IMR-90 (cell line): ENCODE results near the gene THEM4. TPM values are rescaled to one million over a fixed set of nuclear protein-coding genes. Genes with fewer than 3 reads are reported as not detected.

Source experiments
- ATAC-seq: fragments of 200-7000 bp; cut with Tn5 transposase; 2 replicates; pipeline ENCODE4 v1.9.1; 2020; ENCODE audit warnings: low read depth, mild to moderate bottlenecking, moderate library complexity
- BruUV-seq: library from RNA; stranded (reverse); fragments of 400-500 nt; replicated peaks from 2 replicates; lab custom pipeline; 2021; lab: Mats Ljungman, UMichigan
- CTCF ChIA-PET: fragments of 300-600 bp; formaldehyde crosslinking; extraction: SDS; loops from one replicate; lab custom pipeline; 2021; ENCODE audit warnings: antibody characterized with exemption; lab: Yijun Ruan, JAX
- POLR2A ChIA-PET: fragments of 300-600 bp; sonication (Branson Sonifier 250); formaldehyde crosslinking; loops from one replicate; lab custom pipeline; 2022; ENCODE audit warnings: antibody characterized with exemption; ENCODE audit not compliant: unreplicated experiment; lab: Charles Lee
- DNase-seq: peaks from one replicate; pipeline ENCODE4 v3.0.0; 2013
- H2AFZ ChIP-seq: replicated peaks from 2 replicates; pipeline ENCODE3; 2013; ENCODE audit warnings: low read length, mild to moderate bottlenecking; ENCODE audit not compliant: poor library complexity
- H2AK5ac ChIP-seq: 2 replicates; pipeline ENCODE4 v1.6.1; 2013; ENCODE audit warnings: low read depth, low read length, inconsistent platforms
- H2AK9ac ChIP-seq: replicated peaks from 2 replicates; pipeline ENCODE3; 2013; ENCODE audit warnings: mild to moderate bottlenecking, low read depth, low read length, moderate library complexity; ENCODE audit not compliant: poor library complexity
- H2BK120ac ChIP-seq: 2 replicates; pipeline ENCODE4 v1.6.1; 2013; ENCODE audit warnings: low read depth, low read length, inconsistent platforms
- H2BK15ac ChIP-seq: 3 replicates; pipeline ENCODE4 v1.6.1; 2013; ENCODE audit warnings: low read depth, low read length, inconsistent platforms
- H2BK20ac ChIP-seq: 2 replicates; pipeline ENCODE4 v1.6.1; 2013; ENCODE audit warnings: low read depth, mild to moderate bottlenecking, inconsistent platforms, low read length, moderate library complexity
- H2BK5ac ChIP-seq: 2 replicates; pipeline ENCODE4 v1.6.1; 2013; ENCODE audit warnings: mild to moderate bottlenecking, low read depth, low read length, inconsistent platforms; ENCODE audit not compliant: poor library complexity, severe bottlenecking
- H3K14ac ChIP-seq: replicated peaks from 2 replicates; pipeline ENCODE4 v1.6.1; 2013; ENCODE audit warnings: low read depth, low read length, inconsistent platforms
- H3K18ac ChIP-seq: 2 replicates; pipeline ENCODE4 v1.6.1; 2013; ENCODE audit warnings: low read depth, low read length, control low read depth
- H3K23ac ChIP-seq: 2 replicates; pipeline ENCODE4 v1.6.1; 2013; ENCODE audit warnings: low read depth, low read length, inconsistent platforms
- H3K27ac ChIP-seq: 2 replicates; pipeline ENCODE4 v1.5.1; 2013; ENCODE audit warnings: mild to moderate bottlenecking, control low read depth, low read length; ENCODE audit not compliant: insufficient read depth
- H3K27me3 ChIP-seq: 2 replicates; pipeline ENCODE4 v1.6.1; 2013; ENCODE audit warnings: low read length; ENCODE audit not compliant: control insufficient read depth, insufficient read depth
- H3K36me3 ChIP-seq: 2 replicates; pipeline ENCODE4 v1.6.1; 2013; ENCODE audit warnings: low read length, mixed read lengths; ENCODE audit not compliant: control insufficient read depth, insufficient read depth
- H3K4ac ChIP-seq: 2 replicates; pipeline ENCODE4 v1.6.1; 2013; ENCODE audit warnings: low read depth, low read length, inconsistent platforms
- H3K4me1 ChIP-seq: 2 replicates; pipeline ENCODE4 v1.6.1; 2013; ENCODE audit warnings: low read length, mixed read lengths; ENCODE audit not compliant: control insufficient read depth, insufficient read depth
- H3K4me2 ChIP-seq: 2 replicates; pipeline ENCODE4 v1.6.1; 2013; ENCODE audit warnings: low read depth, mild to moderate bottlenecking, control low read depth, low read length, moderate library complexity
- H3K4me3 ChIP-seq: 2 replicates; pipeline ENCODE4 v1.5.1; 2013; ENCODE audit warnings: low read depth, mild to moderate bottlenecking, control low read depth, low read length, moderate library complexity; ENCODE audit not compliant: insufficient read depth
- H3K56ac ChIP-seq: 2 replicates; pipeline ENCODE4 v1.6.1; 2013; ENCODE audit warnings: low read length, inconsistent platforms; ENCODE audit not compliant: insufficient read depth; ENCODE audit errors: extremely low read depth
- H3K79me1 ChIP-seq, 2 experiments: 2 replicates each; pipeline ENCODE4 v1.6.1; 2013; ENCODE audit warnings: low read length in 2 of 2, inconsistent platforms in 1 of 2, low read depth in 1 of 2
- H3K9ac ChIP-seq: 2 replicates; pipeline ENCODE4 v1.6.1; 2013; ENCODE audit warnings: low read depth, low read length, control low read depth
- H3K9me1 ChIP-seq: 2 replicates; pipeline ENCODE4 v1.6.1; 2013; ENCODE audit warnings: low read length, inconsistent platforms; ENCODE audit not compliant: insufficient read depth
- H3K9me3 ChIP-seq: 2 replicates; pipeline ENCODE4 v1.6.1; 2013; ENCODE audit warnings: low read length; ENCODE audit not compliant: control insufficient read depth, insufficient read depth
- H4K20me1 ChIP-seq: 2 replicates; pipeline ENCODE4 v1.6.1; 2013; ENCODE audit warnings: low read length, inconsistent platforms; ENCODE audit not compliant: insufficient read depth
- H4K5ac ChIP-seq: 2 replicates; pipeline ENCODE4 v1.6.1; 2013; ENCODE audit warnings: mild to moderate bottlenecking, low read depth, low read length, control low read depth
- H4K8ac ChIP-seq, 2 experiments: 2 replicates each; pipeline ENCODE4 v1.6.1; 2013; ENCODE audit warnings: low read depth in 2 of 2, low read length in 2 of 2, control low read depth in 1 of 2, inconsistent platforms in 1 of 2
- H4K91ac ChIP-seq: 2 replicates; pipeline ENCODE4 v1.6.1; 2013; ENCODE audit warnings: low read depth, low read length, inconsistent platforms; ENCODE audit not compliant: insufficient read depth
- BHLHE40 ChIP-seq: fragments of 150-350 bp; IDR thresholded peaks from 2 replicates; pipeline ENCODE4 v1.6.1; 2016; ENCODE audit warnings: mild to moderate bottlenecking, low read depth, low read length
- CEBPB ChIP-seq: IDR thresholded peaks from 2 replicates; pipeline ENCODE4 v1.6.1; 2012; ENCODE audit warnings: low read depth, low read length, improper control_type of control experiment
- CHD1 ChIP-seq: IDR thresholded peaks from 2 replicates; pipeline ENCODE4 v1.6.1; 2012; ENCODE audit warnings: low read depth, low read length, improper control_type of control experiment
- FOS ChIP-seq: fragments of 150-350 bp; IDR thresholded peaks from 2 replicates; pipeline ENCODE4 v1.6.1; 2016; ENCODE audit warnings: low read depth, low read length
- MAFK ChIP-seq: IDR thresholded peaks from 2 replicates; pipeline ENCODE4 v1.6.1; 2012; ENCODE audit warnings: low read depth, low read length, improper control_type of control experiment
- MAZ ChIP-seq: IDR thresholded peaks from 2 replicates; pipeline ENCODE4 v1.6.1; 2012; ENCODE audit warnings: low read depth, mild to moderate bottlenecking, low read length, improper control_type of control experiment, moderate library complexity, borderline replicate concordance
- NFE2L2 ChIP-seq: fragments of 150-350 bp; IDR thresholded peaks from 2 replicates; pipeline ENCODE4 v1.6.1; 2016; ENCODE audit warnings: low read depth, mild to moderate bottlenecking, low read length
- POLR2A ChIP-seq: IDR thresholded peaks from 2 replicates; pipeline ENCODE4 v1.6.1; 2012; ENCODE audit warnings: mild to moderate bottlenecking, low read depth, low read length
- RAD21 ChIP-seq: IDR thresholded peaks from 2 replicates; pipeline ENCODE4 v1.6.1; 2012; ENCODE audit warnings: low read length, improper control_type of control experiment
- RFX5 ChIP-seq: IDR thresholded peaks from 2 replicates; pipeline ENCODE4 v1.8.0; 2012; ENCODE audit warnings: low read depth, mild to moderate bottlenecking, low read length, moderate library complexity
- SMC3 ChIP-seq: fragments of 150-350 bp; IDR thresholded peaks from 2 replicates; pipeline ENCODE4 v1.6.1; 2016; ENCODE audit warnings: low read depth, mild to moderate bottlenecking, antibody characterized with exemption, low read length, moderate library complexity
- USF2 ChIP-seq: fragments of 150-350 bp; IDR thresholded peaks from 2 replicates; pipeline ENCODE4 v1.6.1; 2017; ENCODE audit warnings: mild to moderate bottlenecking, antibody characterized with exemption, low read length, low read depth
- WGBS, 2 experiments: methylation state at CpG; one replicate each; pipeline versions ENCODE4 v1.1.5 to v1.1.7; 2013; ENCODE audit warnings: missing lambda C conversion rate in 2 of 2; ENCODE audit not compliant: insufficient read length in 1 of 2; ENCODE audit errors: extremely low coverage in 2 of 2; 5-methylcytosine and 5-hydroxymethylcytosine counted together
- dilution Hi-C: fragments of 300-500 bp; cut with HindIII; formaldehyde crosslinking; loops from one replicate; pipeline ENCODE4 v1.14.3; 2018; ENCODE audit warnings: low sequenced_read_pairs; ENCODE audit not compliant: unreplicated experiment
- in situ Hi-C: fragments of 300-500 bp; cut with MboI; formaldehyde crosslinking; loops from 3 replicates; pipeline ENCODE4 v1.14.3; 2019; ENCODE audit warnings: low sequenced_read_pairs, inconsistent platforms, mixed read lengths
- intact Hi-C: fragments of 100-400 bp; cut with micrococcal nuclease; formaldehyde crosslinking; loops from 2 replicates; pipeline ENCODE4 v1.10.0; 2022
- polyA plus RNA-seq, 3 experiments: library from polyadenylated mRNA; depleted of rRNA; stranded (reverse); fragments of >200 nt; gene quantifications; 2 replicates each; pipeline ENCODE4 v1.2.3, GENCODE V29; 2012; ENCODE audit warnings: low replicate concordance in 1 of 3
- total RNA-seq: library from RNA; depleted of rRNA; stranded (reverse); fragments of >200 nt; gene quantifications from 2 replicates; pipeline ENCODE4 v1.2.3, GENCODE V29; 2012
- TF ChIP-seq, protein P1 (sequence below): fragments of 150-350 bp; IDR thresholded peaks from 2 replicates; pipeline ENCODE4 v1.6.1; 2016; ENCODE audit warnings: low read depth, mild to moderate bottlenecking, low read length, moderate library complexity, borderline replicate concordance

The THEM4 gene
- total and polyA plus RNA-seq, 2 of the 4 experiments (the other 2 are of a cell fraction): 7.3 to 15.7 TPM

GRCh38 chr1:151918819-151919610, 9.7 kb upstream of the THEM4 start:
- Histone ChIP-seq H3K36me3 (no peaks in the 10 kb centered on the region), H3K4ac (no peak overlapping the region), H3K27ac (no peak overlapping the region), H2BK15ac (no peak overlapping the region), H3K23ac (no peak overlapping the region), H4K5ac (no peak overlapping the region), H2AK5ac (no peak overlapping the region), H3K9me3 (no peaks in the 10 kb centered on the region), H3K4me2 (no peak overlapping the region), H3K4me3 (no peak overlapping the region), H2BK120ac (no peak overlapping the region), H3K18ac (no peak overlapping the region), H3K14ac (no peak overlapping the region), H3K9me1 (no peaks in the 10 kb centered on the region; the same call in 1 of the 2 replicates), H3K56ac (no peak overlapping the region), H3K4me1 (no peaks in the 10 kb centered on the region), H2BK5ac (no peak overlapping the region), H2AK9ac (no peak overlapping the region), H3K9ac (no peak overlapping the region), H4K8ac (no peak overlapping the region), H3K79me1 (no peaks in the 10 kb centered on the region), H2AFZ (no peak overlapping the region), H4K91ac (no peak overlapping the region), H4K20me1 (no peaks in the 10 kb centered on the region), H3K27me3 (peaks cover 15% of the 10 kb centered on the region), H2BK20ac (no peak overlapping the region)
- no TSS peak for BruUV-seq
- dilution Hi-C loops: loop anchor here (25.0 kb wide), 1 partner anchor 93 kb away; no protein-coding TSS in a partner anchor
- ATAC-seq (no peak), DNase-seq (no peak)
- TF ChIP-seq RFX5 (no peak), FOS (no peak), USF2 (no peak), MAFK (no peak), POLR2A (no peak), NFE2L2 (no peak), BHLHE40 (no peak), MAZ (no peak), SMC3 (no peak), CEBPB (no peak), CHD1 (no peak), RAD21 (no peak)
- TF ChIP-seq, protein P1, sequence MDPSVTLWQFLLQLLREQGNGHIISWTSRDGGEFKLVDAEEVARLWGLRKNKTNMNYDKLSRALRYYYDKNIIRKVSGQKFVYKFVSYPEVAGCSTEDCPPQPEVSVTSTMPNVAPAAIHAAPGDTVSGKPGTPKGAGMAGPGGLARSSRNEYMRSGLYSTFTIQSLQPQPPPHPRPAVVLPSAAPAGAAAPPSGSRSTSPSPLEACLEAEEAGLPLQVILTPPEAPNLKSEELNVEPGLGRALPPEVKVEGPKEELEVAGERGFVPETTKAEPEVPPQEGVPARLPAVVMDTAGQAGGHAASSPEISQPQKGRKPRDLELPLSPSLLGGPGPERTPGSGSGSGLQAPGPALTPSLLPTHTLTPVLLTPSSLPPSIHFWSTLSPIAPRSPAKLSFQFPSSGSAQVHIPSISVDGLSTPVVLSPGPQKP: no peak
- intact Hi-C loops: no loop called here
- ChIA-PET CTCF (no interaction called here), POLR2A (no interaction called here)
- in situ Hi-C loops: no loop called here
- 80% methylated on average over 1 of the region's 6 CpGs; no CpG with 5 or more reads in 1 of the 2 experiments for WGBS, 2 experiments
